ENCODE measurements around the gene SSX2IP. TPM values are rescaled to one million over a fixed set of nuclear protein-coding genes. Genes with fewer than 3 reads are reported as not detected.
"Not testable (repeated sequence)": the region's sequence is repeated elsewhere in the genome, so short reads cannot be mapped to it uniquely, and the experiment has no call there.

Gene SSX2IP
- total RNA-seq, 1 donor from 2014 or later: 8.3 TPM

DNA sequence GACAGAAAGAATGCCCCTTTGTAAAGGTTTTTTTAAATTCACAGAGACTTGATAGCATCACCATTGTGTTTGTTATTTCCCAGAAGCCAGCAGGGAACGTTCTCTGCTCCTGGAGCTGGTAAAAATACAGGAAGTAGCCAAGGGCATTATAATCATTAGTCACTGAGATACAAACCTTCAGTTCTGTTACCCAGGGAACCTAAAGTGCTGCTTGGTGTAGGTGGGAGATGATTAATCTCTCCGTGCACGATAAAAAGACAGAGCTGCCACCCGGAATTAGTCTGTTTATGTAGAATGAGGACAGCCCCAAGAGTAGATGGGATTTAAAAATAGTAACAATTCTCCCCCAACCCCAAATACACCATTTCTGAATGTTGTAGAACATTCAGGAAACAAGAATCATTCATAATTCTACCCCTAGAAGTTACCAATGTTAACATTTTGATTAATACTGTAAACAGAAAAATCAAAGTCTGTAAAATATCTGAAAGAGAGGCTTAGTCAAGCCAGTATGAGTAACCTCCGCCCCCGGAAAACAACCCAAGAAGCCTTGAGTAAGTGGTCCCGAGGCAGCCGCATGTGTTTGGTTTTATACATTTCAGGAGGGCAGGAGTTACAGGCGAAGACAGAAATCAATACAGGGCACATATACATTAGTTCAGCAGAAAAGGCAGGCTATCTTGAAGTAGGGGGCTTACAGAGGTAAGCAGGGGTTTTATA lies 70.7 kb downstream of the SSX2IP start:
- peak; percentile 81 for DNase-seq (ENCODE audit: low read depth, low spot score)

DNA sequence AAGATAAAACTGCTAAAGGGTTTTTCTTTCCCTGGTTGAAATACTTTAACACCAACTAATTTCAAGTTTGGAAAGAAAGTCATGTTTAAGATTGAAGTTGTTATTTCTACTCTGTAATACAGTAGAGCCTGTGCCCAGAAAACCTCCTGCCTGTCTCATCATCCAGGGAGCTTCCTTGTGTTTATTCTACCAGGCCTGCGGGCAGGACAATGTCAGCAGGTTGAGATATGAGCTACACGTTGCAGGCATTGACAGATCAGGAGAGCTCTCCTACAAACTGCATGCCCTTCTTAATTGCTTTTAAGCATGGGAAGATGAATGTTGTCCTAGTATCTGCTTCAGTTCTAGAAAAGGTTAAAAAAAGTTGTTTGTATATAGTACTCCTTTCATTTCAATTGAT lies 72.9 kb downstream of the SSX2IP start:
- no peak for DNase-seq (ENCODE audit: low read depth, low spot score)

- DNase-seq (ENCODE audit: low read depth, low spot score): no peak
Observed at GRCh38 chr1:84615790-84616189, 74.5 kb downstream of the SSX2IP start.

GRCh38 chr1:84613887-84614286 lies 76.4 kb downstream of the SSX2IP start:
- no peak for DNase-seq (ENCODE audit: low read depth, low spot score)

- no peak for DNase-seq (ENCODE audit: low read depth, low spot score)
Observed at GRCh38 chr1:84613026-84613425, 77.2 kb downstream of the SSX2IP start.

DNA sequence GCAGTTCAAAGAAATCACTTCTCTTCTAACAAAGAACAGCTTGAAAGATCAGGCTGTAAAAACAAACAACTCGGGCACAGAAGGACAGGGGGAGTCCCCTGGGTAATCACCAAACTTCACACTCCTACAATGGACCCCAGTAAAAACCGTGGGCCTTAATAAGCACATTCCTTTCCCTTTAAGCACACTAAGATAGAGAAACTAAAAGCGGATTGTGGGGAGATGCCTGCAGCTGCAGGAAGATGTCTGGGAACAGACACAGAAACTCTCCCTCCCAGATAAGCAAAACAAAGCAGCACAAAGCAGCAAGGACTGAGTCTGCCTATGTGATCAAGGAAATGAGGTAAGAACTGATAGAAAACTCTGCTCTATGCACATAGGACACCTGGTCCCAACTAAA lies 78.5 kb downstream of the SSX2IP start:
- peak; percentile 19 for DNase-seq (ENCODE audit: low read depth, low spot score)

DNA sequence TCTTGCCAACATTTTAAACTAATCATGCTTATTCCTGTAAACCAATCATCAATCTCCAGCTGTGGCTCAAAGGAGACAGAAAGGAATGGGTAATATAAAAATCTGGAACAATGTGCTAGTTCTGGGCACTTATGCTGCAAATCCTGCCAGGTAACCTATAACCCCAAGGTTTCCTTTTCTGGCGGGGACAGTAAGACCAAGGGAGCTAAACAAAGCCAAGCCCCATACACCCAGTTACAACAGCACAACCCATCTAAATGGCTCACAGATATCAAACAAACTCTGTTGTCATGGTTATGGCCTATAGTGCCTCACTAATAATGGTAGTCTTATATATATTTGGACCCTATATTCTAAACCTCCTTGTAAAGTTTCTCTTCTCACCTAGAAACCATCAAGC lies 79.2 kb downstream of the SSX2IP start:
- peak; percentile 49 for DNase-seq (ENCODE audit: low read depth, low spot score)

DNA sequence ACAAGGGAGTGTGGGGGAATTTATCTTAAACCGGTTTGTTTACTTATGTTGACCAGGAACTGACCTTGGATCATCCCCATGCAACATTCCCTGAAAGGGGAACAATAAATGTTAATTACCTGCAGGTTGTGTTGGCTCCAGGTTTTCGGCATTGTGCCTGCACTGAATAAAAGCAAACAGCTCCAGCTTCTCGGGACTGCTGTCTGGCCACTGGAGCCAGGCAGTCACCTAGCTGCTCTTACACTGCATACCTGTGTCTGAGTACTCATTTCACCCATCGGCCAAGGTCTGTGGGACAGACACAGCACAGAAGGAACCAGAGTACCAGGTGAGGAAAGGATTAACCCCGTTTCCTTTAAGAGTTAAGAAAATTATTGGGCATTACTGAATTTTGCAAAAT lies 83.3 kb downstream of the SSX2IP start:
- DNase-seq (ENCODE audit: low read depth, low spot score): no peak

GRCh38 chr1:84605157-84605556 lies 85.1 kb downstream of the SSX2IP start:
- DNase-seq (ENCODE audit: low read depth, low spot score): no peak

DNA sequence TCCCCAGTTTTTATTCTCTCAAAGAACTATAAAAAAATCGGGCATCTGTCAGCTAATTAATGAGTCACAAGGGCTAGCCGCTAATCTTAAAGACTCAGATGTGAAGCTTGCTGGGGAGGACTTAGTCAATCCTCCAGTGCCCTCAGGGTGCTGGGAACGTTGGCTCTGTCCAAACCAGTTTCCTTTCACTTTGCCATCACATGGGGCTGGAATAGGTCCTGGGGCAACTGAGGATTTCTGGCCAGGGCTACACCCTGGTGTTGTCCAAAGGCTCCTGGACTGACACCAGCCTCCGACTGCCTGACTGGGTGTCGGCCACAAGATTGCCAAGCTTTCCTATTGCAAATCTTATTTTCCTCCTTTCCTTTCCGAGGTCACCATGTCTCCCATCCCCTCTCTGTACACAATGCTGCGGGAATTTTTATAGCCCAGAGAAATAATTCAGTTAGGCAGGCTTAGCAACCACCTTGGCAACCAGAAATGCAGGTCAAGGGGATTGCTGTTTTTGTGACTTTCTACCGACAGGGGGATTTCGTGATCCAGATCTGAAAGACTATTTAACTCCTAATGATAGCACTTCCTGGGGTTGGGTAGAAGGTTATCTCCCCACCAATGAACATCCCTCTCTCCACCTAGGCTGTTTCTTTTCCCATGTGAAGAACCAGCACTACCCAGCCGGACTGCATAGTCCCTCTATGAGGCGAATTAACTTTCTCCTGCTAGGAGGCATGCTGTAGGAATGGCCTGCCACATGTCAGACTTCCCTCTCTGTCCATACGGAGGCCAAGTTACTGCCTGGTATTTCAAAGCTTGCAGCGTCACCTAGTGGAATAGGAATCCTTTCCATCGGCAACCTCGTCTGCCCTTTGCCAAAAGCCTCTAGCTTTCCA lies 86.1 kb downstream of the SSX2IP start:
- DNase-seq (ENCODE audit: low read depth, low spot score): peak; percentile 83

DNA sequence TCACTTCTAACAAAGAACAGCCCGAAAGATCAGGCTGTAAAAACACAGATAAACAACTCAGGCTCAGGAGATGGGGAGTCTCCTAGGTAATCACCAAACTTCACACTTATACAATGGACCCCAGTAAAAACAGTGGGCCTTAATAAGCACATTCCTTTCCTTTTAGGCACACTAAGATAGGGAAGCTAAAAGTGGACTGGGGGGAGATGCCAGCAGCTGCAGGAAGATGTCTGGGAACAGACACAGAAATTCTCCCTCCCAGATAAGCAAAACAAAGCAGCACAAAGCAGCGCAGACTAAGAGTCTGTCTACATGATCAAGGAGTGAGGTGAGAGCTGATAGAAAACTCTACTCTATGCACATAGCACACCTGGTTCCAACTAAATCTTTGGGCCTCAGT lies 87.0 kb downstream of the SSX2IP start:
- DNase-seq (ENCODE audit: low read depth, low spot score): peak; percentile 71

GRCh38 chr1:84600796-84601195 lies 89.5 kb downstream of the SSX2IP start:
- peak; percentile 8 for DNase-seq (ENCODE audit: low read depth, low spot score)

DNA sequence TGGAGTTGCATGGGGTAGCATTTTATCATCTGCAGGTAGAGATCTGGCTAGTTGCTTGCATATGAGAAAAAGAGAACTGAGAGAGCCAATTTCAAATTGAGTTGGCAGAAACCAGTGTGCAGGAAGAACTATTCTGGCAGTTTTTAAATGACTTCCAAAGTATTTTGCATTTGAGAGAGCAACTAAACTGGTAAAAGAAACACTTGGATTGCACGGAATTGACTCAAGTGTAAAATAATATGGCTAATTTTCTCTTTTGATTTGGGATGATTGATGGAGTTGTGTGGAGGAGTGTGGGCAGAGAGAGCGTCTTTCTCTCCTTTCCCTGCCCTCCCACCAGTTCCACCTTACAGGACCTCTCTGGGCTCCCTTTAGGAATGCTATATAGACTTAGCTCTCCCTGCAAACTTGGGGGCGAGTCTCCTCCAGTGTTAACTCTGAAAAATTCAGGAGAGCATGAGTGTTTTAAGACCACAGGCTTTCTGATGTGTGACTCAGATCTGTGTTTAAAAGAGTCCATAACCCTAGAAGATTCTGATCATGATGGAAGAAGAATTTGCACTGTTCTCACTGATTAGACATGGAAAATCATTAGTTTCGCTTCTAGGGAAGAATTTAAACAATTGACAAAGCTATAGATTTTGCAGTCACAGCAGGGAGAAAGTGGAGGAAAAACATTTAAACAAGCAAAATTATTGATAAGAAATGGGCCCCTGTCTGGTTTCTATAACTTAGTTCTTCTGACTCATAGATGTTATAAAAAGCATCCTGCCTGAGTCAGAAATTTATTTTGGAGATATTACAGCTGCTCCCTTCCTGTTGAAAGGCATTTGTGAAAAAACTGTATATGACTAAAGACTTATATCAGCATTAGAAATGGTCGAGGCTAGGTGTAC lies 91.2 kb downstream of the SSX2IP start:
- peak; percentile 32 for DNase-seq (ENCODE audit: low read depth, low spot score)

GRCh38 chr1:84598418-84598817 lies 91.8 kb downstream of the SSX2IP start:
- DNase-seq (ENCODE audit: low read depth, low spot score): no peak

DNA sequence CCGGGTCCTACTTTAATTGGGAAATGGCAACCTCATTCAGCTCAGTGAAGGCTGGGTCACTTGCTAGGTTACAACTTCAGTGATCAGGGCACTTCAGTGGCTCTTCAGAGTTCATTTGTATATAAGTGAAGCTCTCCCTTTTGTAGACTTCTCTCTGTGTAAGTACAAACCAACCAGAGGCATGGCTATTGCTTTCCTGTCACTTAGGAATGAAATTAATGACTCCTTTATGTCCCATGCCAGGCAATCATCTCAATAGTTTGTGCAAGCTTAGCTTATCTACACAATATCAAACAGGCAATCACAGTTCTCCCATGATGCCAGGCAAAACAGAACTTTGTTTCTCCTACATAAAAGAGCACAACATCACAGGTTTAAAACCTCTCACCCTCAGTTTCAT lies 93.2 kb downstream of the SSX2IP start:
- no peak for DNase-seq (ENCODE audit: low read depth, low spot score)

- not testable (repeated sequence) for DNase-seq (ENCODE audit: low read depth, low spot score)
Observed at GRCh38 chr1:84594959-84595358, 95.3 kb downstream of the SSX2IP start.

Other genes with a start within 250 kb of the SSX2IP start
- gene RPF1, start 211.2 kb downstream of the SSX2IP start, total RNA-seq: 35.4 and 42.9 TPM in 2 replicates
- 0.66 and 0.95 TPM in 2 replicates for gene SPATA1, start 184.1 kb downstream of the SSX2IP start, total RNA-seq
- gene GNG5, start 183.9 kb downstream of the SSX2IP start, total RNA-seq: 17.2 and 20.1 TPM in 2 replicates
- gene CTBS, start 116.0 kb downstream of the SSX2IP start, total RNA-seq: 5.9 and 6.3 TPM in 2 replicates
- gene LPAR3, start 202.7 kb upstream of the SSX2IP start, total RNA-seq: 0.67 TPM in 1 of 2 replicates, not detected in the other